ENCODE measurements around the gene MMRN2.
A peak's percentile ranks its signal among the peaks of the same experiment; 100 is the strongest.
"Not testable (repeated sequence)": the region's sequence is repeated elsewhere in the genome, so short reads cannot be mapped to it uniquely, and the experiment has no call there.

MMRN2 gene

DNA sequence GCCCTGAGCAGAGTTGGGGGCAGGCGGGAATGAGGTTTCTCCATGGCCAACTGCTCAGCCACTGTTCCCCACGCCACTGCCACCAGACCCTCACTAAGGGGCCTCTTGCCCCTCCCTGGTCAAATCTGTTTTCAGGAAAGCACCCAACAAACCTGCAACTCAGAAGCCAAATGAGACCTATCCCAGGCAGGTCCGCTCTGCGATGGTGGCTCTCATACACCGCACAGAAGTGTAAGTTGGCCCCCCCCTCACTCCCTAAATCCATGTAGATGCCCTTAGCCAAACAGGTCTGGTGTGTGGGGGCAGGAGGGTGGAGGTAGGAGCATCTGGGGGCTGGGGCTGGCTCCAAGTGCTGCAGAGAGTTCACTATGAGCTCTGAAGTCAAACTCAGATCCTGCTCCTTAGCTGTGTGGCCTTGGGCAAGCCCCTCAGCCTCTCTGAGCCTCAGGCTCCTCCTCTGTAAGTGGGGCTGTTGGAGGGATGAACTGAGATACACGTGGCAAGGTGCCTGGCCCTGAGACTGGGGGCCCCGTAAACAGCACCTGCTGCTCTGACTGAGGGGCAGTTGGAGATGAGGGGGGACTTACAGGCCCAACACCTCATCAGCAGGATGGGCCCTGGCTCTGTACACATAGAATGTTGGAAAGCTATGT is 1.1 kb downstream of the MMRN2 start:
- peaks cover 14 to 29% of the 10 kb centered on the region in 2 donors for H3K27me3 Mint-ChIP-seq
- DNase-seq: no peak
- no peak overlapping the region for H3K27ac Mint-ChIP-seq
- no peak overlapping the region for H3K4me3 Mint-ChIP-seq
- H3K9me3 Mint-ChIP-seq: peaks cover 8 to 9% of the 10 kb centered on the region in 2 donors
- H3K4me1 Mint-ChIP-seq: peaks cover 5 to 6% of the 10 kb centered on the region in 2 donors
- no peak for ATAC-seq (replicated peaks)
- peaks cover 3 to 10% of the 10 kb centered on the region in 2 donors for H3K36me3 Mint-ChIP-seq

DNA sequence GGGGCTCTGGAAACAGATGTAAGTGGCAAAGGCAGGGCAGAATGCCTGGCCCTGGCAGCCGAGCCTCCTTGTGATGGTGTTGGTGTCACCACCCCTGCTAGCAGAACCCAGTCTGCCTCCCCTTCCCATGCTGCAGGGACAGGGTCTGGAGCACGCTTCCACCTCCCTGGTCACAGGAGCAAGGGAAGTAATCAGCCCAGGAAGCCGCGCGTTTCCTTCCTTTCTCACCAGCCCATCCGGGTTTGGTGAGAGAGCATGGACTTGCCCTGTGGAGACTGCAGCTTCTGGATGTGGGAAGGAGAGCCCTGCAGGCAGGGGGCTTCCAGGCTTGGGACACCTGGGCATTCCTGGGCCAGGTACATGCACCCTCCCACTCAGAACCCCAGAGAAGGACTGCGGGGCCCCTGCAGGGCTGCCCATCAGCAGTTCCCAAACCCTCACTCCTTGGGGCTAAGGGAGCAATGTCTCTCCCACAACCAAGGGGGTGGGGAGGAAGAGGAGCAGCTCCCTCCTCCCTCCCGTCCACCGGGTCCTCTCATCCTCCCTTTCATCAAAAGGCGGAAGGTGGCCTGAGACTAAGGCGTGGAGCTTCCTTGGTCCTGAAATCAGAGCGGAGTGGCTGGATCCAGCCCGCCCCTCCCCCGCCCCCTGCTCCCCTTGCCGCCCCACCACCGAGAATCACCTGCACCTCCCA is 1.8 kb downstream of the MMRN2 start:
- Mint-ChIP-seq H3K27me3 (peaks cover 14 to 28% of the 10 kb centered on the region in 2 donors), H3K36me3 (peaks cover 3 to 10% of the 10 kb centered on the region in 2 donors), H3K9me3 (peaks cover 8 to 9% of the 10 kb centered on the region in 2 donors), H3K4me3 (no peak overlapping the region), H3K27ac (no peak overlapping the region), H3K4me1 (peaks cover 5 to 6% of the 10 kb centered on the region in 2 donors)
- DNase-seq (no peak), ATAC-seq (replicated peaks) (no peak)

DNA sequence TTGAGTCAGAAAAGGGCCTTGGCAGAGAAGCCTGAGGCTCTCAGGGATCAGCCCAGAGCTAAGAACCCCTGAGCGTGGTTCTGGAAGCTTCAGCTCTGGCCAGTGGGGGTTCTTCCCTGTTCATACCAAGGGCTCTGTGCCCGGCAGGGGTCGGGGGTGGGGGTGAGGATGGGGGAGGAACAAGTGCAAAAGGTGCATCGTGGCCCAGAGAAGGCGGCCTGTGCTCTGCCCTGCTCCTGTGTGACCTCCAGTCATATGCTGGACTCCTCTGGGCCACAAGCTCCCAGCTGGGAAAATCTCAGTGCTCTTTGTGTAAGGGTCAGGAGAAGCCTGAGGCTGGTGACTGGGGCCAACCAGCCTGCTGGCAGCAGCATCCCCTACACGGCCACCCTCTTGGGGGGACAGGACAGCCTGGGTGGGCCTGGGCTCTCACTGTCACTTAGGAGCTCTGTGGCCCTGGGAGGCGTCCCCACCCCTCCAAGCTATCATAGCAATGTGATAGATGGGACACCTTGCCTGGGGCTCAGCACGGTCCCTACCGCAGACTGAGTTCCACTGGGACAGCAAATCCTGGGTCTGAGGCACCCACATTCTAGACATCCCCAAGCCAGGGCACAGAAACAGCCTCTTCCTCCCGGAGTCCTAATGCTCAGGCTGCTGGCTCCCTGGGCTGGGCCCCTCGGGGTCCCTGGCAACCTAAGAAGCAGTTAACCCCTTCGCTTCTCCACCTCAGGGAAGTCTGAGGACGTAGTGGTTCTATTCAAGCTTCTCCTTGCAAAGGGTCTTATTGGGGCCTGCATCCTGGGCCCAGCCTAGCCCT is 2.5 kb downstream of the MMRN2 start:
- DNase-seq: no peak
- H3K9me3 Mint-ChIP-seq: peaks cover 8 to 9% of the 10 kb centered on the region in 2 donors
- H3K27ac Mint-ChIP-seq: no peak overlapping the region
- ATAC-seq (replicated peaks): peak in 1 of 2 donors; percentile 15
- peaks cover 5 to 6% of the 10 kb centered on the region in 2 donors for H3K4me1 Mint-ChIP-seq
- peaks cover 14 to 24% of the 10 kb centered on the region in 2 donors for H3K27me3 Mint-ChIP-seq
- peaks cover 3 to 10% of the 10 kb centered on the region in 2 donors for H3K36me3 Mint-ChIP-seq
- H3K4me3 Mint-ChIP-seq: no peak overlapping the region

DNA sequence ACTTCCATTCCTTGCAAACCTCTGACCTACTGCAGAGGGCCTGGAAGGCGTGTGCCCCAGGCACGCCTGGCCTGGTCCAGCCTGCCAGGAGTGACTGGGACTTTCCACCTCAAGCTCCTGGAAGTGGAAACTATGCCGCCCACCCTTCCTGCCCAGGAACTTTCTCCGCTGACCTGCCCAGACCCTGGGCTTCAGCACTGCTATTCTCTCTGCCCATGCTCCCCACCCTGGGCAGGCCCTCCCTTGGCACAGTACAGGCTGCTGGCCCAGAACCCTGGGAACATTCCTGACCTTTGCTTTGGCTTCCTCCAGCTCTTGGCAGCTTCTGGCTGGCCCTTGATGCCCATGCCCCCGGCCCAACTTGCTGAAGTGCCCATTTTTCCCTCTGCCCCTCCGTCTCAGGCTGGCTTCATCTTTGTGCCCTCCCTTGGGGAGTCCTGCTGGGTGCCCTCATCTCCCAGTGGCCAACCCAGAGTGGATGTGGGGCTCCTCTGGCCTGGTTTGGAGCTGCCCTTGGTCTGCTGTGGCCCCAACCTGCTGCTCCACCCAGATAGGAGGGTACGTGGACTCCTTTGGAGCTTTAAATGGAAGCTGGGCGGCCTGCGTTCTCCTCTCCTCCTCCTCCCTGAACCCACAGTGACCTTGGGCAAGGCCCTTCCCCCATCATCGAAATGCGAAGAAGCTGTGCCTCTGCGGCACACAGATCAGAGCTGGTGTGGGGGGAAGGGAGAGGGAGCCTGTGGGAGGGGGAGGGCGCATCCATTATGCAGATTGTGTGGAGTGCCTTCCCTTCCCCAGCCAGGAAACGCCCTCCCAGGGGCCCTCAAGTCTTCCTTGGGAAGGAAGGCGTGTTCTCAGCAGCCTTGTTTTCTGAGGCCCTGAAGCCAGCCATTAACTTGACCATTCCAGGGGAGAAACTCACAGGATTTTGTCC is 3.4 kb downstream of the MMRN2 start:
- peaks cover 5 to 6% of the 10 kb centered on the region in 2 donors for H3K4me1 Mint-ChIP-seq
- H3K36me3 Mint-ChIP-seq: peaks cover 3 to 10% of the 10 kb centered on the region in 2 donors
- H3K27ac Mint-ChIP-seq: no peak overlapping the region
- ATAC-seq (replicated peaks): peak in 1 of 2 donors; percentile 14
- no peak for DNase-seq
- H3K9me3 Mint-ChIP-seq: peaks cover 8 to 9% of the 10 kb centered on the region in 2 donors
- H3K27me3 Mint-ChIP-seq: peaks cover 9 to 24% of the 10 kb centered on the region in 2 donors
- no peak overlapping the region for H3K4me3 Mint-ChIP-seq

DNA sequence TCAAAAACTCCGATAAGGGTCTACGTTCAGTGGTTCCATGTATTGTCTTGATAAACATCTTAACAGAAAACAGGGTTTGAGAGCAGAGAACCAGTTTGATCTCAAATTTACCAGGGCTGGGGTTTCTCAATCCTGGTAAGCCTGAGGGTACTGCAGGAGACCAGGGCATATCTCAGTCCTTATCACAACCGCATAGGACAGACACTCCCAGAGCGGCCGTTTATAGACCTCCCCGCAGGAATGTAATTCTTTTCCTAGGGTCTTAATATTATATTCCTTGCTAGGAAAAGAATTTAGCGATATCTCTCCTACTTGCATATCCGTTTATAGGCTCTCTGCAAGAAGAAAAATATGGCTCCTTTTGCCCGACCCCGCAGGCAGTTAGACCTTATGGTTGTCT is 4.7 kb downstream of the MMRN2 start:
- DNase-seq; H3K36me3 Mint-ChIP-seq; ATAC-seq (replicated peaks); H3K27ac Mint-ChIP-seq; H3K4me1 Mint-ChIP-seq; H3K4me3 Mint-ChIP-seq; H3K9me3 Mint-ChIP-seq: not testable (repeated sequence)
- peaks cover 5 to 17% of the 10 kb centered on the region in 2 donors for H3K27me3 Mint-ChIP-seq

DNA sequence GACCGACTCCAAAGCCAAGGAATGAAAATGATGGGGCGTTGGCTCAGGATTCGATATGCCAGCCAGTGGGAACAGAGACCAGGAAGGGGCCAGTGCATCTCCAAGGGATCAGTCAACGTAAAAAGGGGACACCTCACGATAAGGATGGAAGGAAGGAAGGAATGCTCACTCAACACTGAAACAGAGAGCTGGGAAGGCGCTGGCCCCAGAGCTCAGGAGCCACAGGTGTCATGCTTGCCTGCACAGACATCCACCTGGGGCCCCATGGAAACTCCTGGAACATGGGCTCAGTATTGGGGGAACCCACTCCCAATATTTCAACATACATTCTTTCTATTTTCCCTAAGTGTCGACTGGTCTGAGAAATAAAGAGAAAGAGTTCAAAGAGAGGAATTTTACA is 5.3 kb downstream of the MMRN2 start:
- Mint-ChIP-seq H3K27me3 (peaks cover 0 to 11% of the 10 kb centered on the region in 2 donors), H3K36me3 (peaks cover 3 to 10% of the 10 kb centered on the region in 2 donors), H3K4me3 (no peak overlapping the region), H3K27ac (no peak overlapping the region), H3K4me1 (peaks cover under 1 to 3% of the 10 kb centered on the region in 2 donors), H3K9me3 (peaks cover 8 to 9% of the 10 kb centered on the region in 2 donors)
- no peak for ATAC-seq (replicated peaks)
- DNase-seq: no peak

DNA sequence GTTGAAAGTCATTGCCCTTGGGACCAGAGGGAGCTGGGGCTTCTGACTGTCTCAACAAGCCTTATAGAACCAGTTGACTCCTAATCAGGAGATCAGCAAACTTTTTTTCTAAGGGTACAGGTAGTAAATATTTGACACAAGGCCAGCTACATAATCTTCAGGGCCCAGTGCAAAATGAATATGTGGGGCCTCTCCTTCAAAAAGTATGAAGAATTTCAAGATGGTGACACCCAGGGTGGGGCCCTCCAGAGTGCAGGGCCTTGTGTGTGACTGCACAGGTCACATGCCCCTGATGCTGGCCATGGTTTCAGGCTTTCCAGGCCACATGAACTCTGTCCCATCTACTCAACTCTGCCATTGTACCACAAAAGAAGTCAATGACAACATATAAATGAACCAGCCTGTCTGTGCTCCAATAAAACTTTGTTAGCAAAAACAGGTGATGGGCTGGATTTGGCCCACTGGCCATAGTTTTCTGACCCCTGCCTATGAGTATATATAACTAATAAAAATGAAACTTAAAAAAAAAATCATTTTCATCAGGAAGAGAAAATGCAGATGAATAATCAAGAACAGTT is 6.1 kb downstream of the MMRN2 start:
- Mint-ChIP-seq H3K27me3 (peaks cover 7 to 9% of the 10 kb centered on the region in 2 donors), H3K9me3 (peaks cover 8 to 9% of the 10 kb centered on the region in 2 donors), H3K27ac (no peak overlapping the region), H3K36me3 (peaks cover 3 to 10% of the 10 kb centered on the region in 2 donors), H3K4me3 (no peak overlapping the region), H3K4me1 (peaks cover 0 to 3% of the 10 kb centered on the region in 2 donors)
- DNase-seq (no peak), ATAC-seq (replicated peaks) (no peak)

GRCh38 chr10:86950349-86950748 is 7.1 kb downstream of the MMRN2 start:
- Mint-ChIP-seq H3K4me3 (no peak overlapping the region), H3K36me3 (peaks cover 3 to 10% of the 10 kb centered on the region in 2 donors), H3K27me3 (peaks cover 6 to 7% of the 10 kb centered on the region in 2 donors), H3K9me3 (peaks cover 8 to 9% of the 10 kb centered on the region in 2 donors), H3K4me1 (peaks cover 0 to 3% of the 10 kb centered on the region in 2 donors), H3K27ac (no peak overlapping the region)
- DNase-seq (no peak), ATAC-seq (replicated peaks) (no peak)

DNA sequence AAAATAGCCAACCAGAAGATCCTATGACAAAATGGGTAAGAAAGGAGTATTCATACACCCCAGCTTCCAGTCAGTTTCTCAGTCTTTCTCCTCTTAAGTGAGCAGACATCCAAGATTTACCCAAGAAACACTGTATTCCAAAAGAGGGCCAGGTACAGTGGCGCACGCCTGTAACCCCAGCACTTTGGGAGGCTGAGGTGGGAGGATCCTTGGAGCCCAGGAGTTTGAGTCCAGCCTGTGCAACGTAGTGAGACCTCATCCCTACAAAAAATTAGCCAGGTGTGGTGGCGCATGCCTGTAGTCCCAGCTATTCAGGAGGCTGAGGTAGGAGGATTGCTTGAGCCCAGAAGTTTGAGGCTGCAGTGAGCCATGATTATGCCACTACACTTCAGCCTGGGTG is 9.6 kb downstream of the MMRN2 start:
- H3K36me3 Mint-ChIP-seq; H3K4me3 Mint-ChIP-seq; H3K27me3 Mint-ChIP-seq; H3K9me3 Mint-ChIP-seq; H3K4me1 Mint-ChIP-seq; DNase-seq; H3K27ac Mint-ChIP-seq; ATAC-seq (replicated peaks): not testable (repeated sequence)

DNA sequence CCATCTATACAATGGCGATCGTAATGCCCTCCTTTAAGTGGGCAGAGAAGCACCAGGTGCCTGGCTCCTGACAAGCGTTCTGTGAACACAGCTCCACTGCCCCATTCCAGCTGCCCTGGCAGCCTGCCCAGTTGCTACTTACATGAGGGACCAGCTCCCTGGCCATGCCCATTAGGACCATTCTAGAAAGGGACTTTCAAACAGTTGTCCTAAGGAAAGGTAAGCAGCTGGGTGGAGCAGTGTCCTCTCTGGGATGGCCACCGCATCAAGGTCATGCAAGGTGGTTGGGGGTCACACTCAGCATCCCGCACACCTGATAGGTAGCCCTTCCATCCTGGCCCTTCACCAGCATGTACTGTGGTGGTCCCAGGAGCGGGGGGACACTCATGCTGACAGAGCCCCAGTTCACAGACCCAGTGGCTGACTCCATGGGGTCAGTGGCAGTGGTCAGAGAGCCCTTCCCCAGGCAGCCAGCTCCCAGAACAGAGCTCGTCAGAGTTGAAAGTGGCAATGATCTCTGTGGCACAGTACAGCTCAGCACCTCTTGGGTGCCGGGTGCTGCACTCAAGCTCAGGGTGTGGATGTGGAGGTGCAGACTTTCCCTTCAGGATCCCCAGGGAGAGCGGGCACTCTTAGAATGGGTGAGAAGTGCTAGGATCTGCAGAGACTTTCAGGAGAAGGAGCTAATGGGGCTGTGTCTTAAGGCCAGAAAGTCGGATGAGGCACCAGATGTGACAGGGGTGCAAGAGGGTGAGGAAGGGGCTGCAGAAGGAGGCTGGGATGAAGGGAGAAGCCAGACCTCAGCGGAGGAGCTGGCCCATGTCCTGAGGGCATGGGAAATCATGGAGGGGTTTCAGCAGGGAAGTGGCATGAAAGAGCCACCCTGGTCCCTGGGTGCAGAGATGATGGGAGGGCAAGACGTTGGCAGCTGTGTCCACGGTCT is 10.9 kb downstream of the MMRN2 start:
- no peaks in the 10 kb centered on the region for H3K9me3 Mint-ChIP-seq
- no peaks in the 10 kb centered on the region for H3K4me1 Mint-ChIP-seq
- no peak overlapping the region for H3K27ac Mint-ChIP-seq
- DNase-seq: no peak
- H3K4me3 Mint-ChIP-seq: no peak overlapping the region
- H3K27me3 Mint-ChIP-seq: peaks cover 6 to 7% of the 10 kb centered on the region in 2 donors
- ATAC-seq (replicated peaks): no peak
- H3K36me3 Mint-ChIP-seq: no peaks in the 10 kb centered on the region

- Mint-ChIP-seq H3K4me3 (no peak overlapping the region), H3K4me1 (no peaks in the 10 kb centered on the region), H3K27me3 (peaks cover 6 to 7% of the 10 kb centered on the region in 2 donors), H3K27ac (no peak overlapping the region), H3K36me3 (no peaks in the 10 kb centered on the region), H3K9me3 (no peaks in the 10 kb centered on the region)
- ATAC-seq (replicated peaks): no peak
- DNase-seq: no peak
Measured at GRCh38 chr10:86945361-86946212, 11.8 kb downstream of the MMRN2 start.

- no peak overlapping the region for H3K4me3 Mint-ChIP-seq
- H3K27me3 Mint-ChIP-seq: peaks cover 6 to 7% of the 10 kb centered on the region in 2 donors
- no peaks in the 10 kb centered on the region for H3K9me3 Mint-ChIP-seq
- ATAC-seq (replicated peaks): no peak
- H3K36me3 Mint-ChIP-seq: no peaks in the 10 kb centered on the region
- DNase-seq: no peak
- H3K4me1 Mint-ChIP-seq: no peaks in the 10 kb centered on the region
- no peak overlapping the region for H3K27ac Mint-ChIP-seq
Measured at GRCh38 chr10:86944907-86945306, 12.5 kb downstream of the MMRN2 start.
